ENCODE measurements around the gene STMN1.

GRCh38 chr1:25917996-25918395 lies 11.8 kb upstream of the STMN1 start:
- TF ChIP-seq, protein P1, sequence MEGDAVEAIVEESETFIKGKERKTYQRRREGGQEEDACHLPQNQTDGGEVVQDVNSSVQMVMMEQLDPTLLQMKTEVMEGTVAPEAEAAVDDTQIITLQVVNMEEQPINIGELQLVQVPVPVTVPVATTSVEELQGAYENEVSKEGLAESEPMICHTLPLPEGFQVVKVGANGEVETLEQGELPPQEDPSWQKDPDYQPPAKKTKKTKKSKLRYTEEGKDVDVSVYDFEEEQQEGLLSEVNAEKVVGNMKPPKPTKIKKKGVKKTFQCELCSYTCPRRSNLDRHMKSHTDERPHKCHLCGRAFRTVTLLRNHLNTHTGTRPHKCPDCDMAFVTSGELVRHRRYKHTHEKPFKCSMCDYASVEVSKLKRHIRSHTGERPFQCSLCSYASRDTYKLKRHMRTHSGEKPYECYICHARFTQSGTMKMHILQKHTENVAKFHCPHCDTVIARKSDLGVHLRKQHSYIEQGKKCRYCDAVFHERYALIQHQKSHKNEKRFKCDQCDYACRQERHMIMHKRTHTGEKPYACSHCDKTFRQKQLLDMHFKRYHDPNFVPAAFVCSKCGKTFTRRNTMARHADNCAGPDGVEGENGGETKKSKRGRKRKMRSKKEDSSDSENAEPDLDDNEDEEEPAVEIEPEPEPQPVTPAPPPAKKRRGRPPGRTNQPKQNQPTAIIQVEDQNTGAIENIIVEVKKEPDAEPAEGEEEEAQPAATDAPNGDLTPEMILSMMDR (conservative IDR thresholded peaks at IDR 0.05) = no peak
- no peak for TF ChIP-seq EZH2 (IDR thresholded peaks at IDR 0.05; ENCODE audit: low read depth)
